Measurements from ENCODE around the gene PIK3R4. TPM values are rescaled to one million over a fixed set of nuclear protein-coding genes. Genes with fewer than 3 reads are reported as not detected.

The PIK3R4 gene
- polyA plus RNA-seq, 1 donor (not counting 4 experiments of a cell fraction or from before 2014, with no cell fraction given): 49.2 TPM

DNA sequence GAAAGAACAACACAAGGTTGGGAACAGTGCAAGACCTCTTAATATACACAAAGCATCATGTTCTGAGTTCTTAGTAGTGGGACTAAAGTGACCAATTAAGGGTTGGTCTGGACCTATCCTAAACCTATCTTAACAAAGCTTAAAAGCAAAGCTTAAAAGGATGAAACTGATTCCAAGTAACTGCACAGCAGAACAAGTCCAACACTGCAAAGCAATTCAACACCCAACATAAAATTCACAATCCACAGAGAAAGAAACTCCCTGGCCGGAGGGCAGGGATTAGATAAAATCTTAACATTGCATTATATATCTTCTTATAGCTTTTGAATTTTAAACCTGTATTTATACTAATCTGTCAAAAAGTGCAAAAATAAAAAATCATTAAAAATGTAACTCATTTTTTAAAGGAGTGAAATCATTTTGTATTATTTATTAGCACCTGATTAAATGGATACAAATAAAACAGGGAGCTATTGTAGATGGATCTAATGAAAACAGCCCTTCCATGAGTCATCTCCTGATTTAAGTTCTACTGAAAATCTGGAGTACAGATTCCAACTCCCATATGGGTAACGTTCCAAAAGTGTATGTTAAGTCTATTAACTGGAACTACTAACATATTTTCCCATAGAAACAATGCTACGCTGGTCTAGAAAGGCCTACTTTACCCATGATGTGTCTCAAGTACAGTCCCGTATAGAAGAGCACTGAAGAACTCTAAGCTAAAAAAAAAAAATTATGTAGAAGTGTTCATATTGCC, 34.9 kb downstream of the PIK3R4 start:
- no peaks in the 10 kb centered on the region for H3K79me2 ChIP-seq (ENCODE audit: control insufficient read depth, insufficient read depth, low read length)
- H2AFZ ChIP-seq (ENCODE audit: control insufficient read depth, low read length): no peak overlapping the region
- H3K9me1 ChIP-seq (ENCODE audit: control insufficient read depth, extremely low read depth, insufficient read depth, low read length): no peaks in the 10 kb centered on the region
- no peak overlapping the region for H3K9ac ChIP-seq (ENCODE audit: control insufficient read depth, extremely low read depth, insufficient read depth, low read length)
- H3K4me3 ChIP-seq (ENCODE audit: control insufficient read depth in 2 of 3, extremely low read depth in 1 of 3, insufficient read depth in 2 of 3, low read depth in 1 of 3, low read length in 3 of 3): no peak overlapping the region
- no peak overlapping the region for H3K27ac ChIP-seq (ENCODE audit: control insufficient read depth, insufficient read depth, low read length)
- no peaks in the 10 kb centered on the region for H4K20me1 ChIP-seq (ENCODE audit: control insufficient read depth, extremely low read depth, insufficient read depth, low read length)
- DNase-seq (ENCODE audit: low read depth, low spot score) (no peak), FAIRE-seq (no peak)
- no peaks in the 10 kb centered on the region for H3K27me3 ChIP-seq (ENCODE audit: control insufficient read depth, extremely low read depth, insufficient read depth, low read length)
- peak overlapping the region; percentile 0 for H3K4me2 ChIP-seq (ENCODE audit: control insufficient read depth, extremely low read depth, insufficient read depth, low read depth, low read length)
- peaks cover 7% of the 10 kb centered on the region for H3K4me1 ChIP-seq (ENCODE audit: control insufficient read depth, extremely low read depth, insufficient read depth, low read length)
- dilution Hi-C loops (cut with MboI; ENCODE audit: extremely low pct_ligation_motif_present, low sequenced_read_pairs): no loop called here
- peaks cover 0 to 1% of the 10 kb centered on the region in 2 experiments for H3K36me3 ChIP-seq (ENCODE audit: control insufficient read depth in 2 of 2, extremely low read depth in 1 of 2, insufficient read depth in 2 of 2, low read length in 2 of 2)
- TF ChIP-seq, protein P1, sequence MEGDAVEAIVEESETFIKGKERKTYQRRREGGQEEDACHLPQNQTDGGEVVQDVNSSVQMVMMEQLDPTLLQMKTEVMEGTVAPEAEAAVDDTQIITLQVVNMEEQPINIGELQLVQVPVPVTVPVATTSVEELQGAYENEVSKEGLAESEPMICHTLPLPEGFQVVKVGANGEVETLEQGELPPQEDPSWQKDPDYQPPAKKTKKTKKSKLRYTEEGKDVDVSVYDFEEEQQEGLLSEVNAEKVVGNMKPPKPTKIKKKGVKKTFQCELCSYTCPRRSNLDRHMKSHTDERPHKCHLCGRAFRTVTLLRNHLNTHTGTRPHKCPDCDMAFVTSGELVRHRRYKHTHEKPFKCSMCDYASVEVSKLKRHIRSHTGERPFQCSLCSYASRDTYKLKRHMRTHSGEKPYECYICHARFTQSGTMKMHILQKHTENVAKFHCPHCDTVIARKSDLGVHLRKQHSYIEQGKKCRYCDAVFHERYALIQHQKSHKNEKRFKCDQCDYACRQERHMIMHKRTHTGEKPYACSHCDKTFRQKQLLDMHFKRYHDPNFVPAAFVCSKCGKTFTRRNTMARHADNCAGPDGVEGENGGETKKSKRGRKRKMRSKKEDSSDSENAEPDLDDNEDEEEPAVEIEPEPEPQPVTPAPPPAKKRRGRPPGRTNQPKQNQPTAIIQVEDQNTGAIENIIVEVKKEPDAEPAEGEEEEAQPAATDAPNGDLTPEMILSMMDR (optimal IDR thresholded peaks at IDR 0.05 in 1 of 3, IDR thresholded peaks at IDR 0.05 in 1 of 3, conservative IDR thresholded peaks at IDR 0.05 in 1 of 3; ENCODE audit: extremely low read depth in 1 of 3, insufficient read depth in 2 of 3, low read length in 3 of 3): no peak
- no peak for TF ChIP-seq EZH2 (IDR thresholded peaks at IDR 0.05; ENCODE audit: low read length)
- H3K9me3 ChIP-seq (ENCODE audit: control insufficient read depth, low read depth, low read length): no peaks in the 10 kb centered on the region

DNA sequence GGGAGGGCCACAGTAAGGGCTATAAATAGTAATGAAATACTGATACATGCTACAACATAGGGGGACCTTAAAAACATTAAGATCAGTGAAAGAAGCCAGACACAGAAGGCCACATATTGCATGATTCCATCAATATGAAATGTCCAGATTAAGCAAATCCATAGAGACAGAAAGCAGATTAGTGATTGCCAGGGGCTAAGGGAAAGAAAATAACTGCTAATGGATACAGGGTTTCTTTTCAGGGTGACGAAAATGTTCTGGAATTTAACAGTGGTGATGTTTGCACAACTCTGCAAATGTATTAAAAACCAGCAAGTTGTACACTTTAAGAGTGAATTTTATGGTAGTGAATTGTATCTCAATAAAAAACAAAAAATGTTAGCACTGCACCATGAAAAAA, 37.0 kb downstream of the PIK3R4 start:
- Histone ChIP-seq H3K4me2 (ENCODE audit: control insufficient read depth, extremely low read depth, insufficient read depth, low read depth, low read length) (no peak overlapping the region), H2AFZ (ENCODE audit: control insufficient read depth, low read length) (no peak overlapping the region), H3K9me3 (ENCODE audit: control insufficient read depth, low read depth, low read length) (no peaks in the 10 kb centered on the region), H3K4me1 (ENCODE audit: control insufficient read depth, extremely low read depth, insufficient read depth, low read length) (peaks cover 7% of the 10 kb centered on the region), H3K27ac (ENCODE audit: control insufficient read depth, insufficient read depth, low read length) (no peak overlapping the region), H3K4me3 (ENCODE audit: control insufficient read depth in 2 of 3, extremely low read depth in 1 of 3, insufficient read depth in 2 of 3, low read depth in 1 of 3, low read length in 3 of 3) (no peak overlapping the region), H3K79me2 (ENCODE audit: control insufficient read depth, insufficient read depth, low read length) (no peaks in the 10 kb centered on the region), H3K9me1 (ENCODE audit: control insufficient read depth, extremely low read depth, insufficient read depth, low read length) (no peaks in the 10 kb centered on the region), H3K36me3 (ENCODE audit: control insufficient read depth in 2 of 2, extremely low read depth in 1 of 2, insufficient read depth in 2 of 2, low read length in 2 of 2) (peaks cover 0 to 1% of the 10 kb centered on the region in 2 experiments), H4K20me1 (ENCODE audit: control insufficient read depth, extremely low read depth, insufficient read depth, low read length) (no peaks in the 10 kb centered on the region), H3K9ac (ENCODE audit: control insufficient read depth, extremely low read depth, insufficient read depth, low read length) (no peak overlapping the region), H3K27me3 (ENCODE audit: control insufficient read depth, extremely low read depth, insufficient read depth, low read length) (no peaks in the 10 kb centered on the region)
- dilution Hi-C loops (cut with MboI; ENCODE audit: extremely low pct_ligation_motif_present, low sequenced_read_pairs): no loop called here
- no peak for TF ChIP-seq EZH2 (IDR thresholded peaks at IDR 0.05; ENCODE audit: low read length)
- TF ChIP-seq, protein P1 (optimal IDR thresholded peaks at IDR 0.05 in 1 of 3, IDR thresholded peaks at IDR 0.05 in 1 of 3, conservative IDR thresholded peaks at IDR 0.05 in 1 of 3; ENCODE audit: extremely low read depth in 1 of 3, insufficient read depth in 2 of 3, low read length in 3 of 3): no peak
- FAIRE-seq (no peak), DNase-seq (ENCODE audit: low read depth, low spot score) (no peak)
